Right renal pelvis (tissue), 4 donors: Measurements from ENCODE around the gene PHYHIPL. TPM values are rescaled to one million over a fixed set of nuclear protein-coding genes. Genes with fewer than 3 reads are reported as not detected.

Experiments used
- DNase-seq, 4 donors: peaks; one replicate each; pipeline ENCODE4 v3.0.0-alpha.2; 2013; ENCODE audit warnings: low read depth in 4 of 4, low spot score in 3 of 4, missing footprints in 1 of 4
- polyA plus RNA-seq, 4 donors: library from polyadenylated mRNA; unstranded; fragments of 120-200 nt; gene quantifications; one replicate each; pipeline ENCODE4 v1.2.1, GENCODE V29; 2013; ENCODE audit not compliant: insufficient read length in 4 of 4

PHYHIPL gene
- polyA plus RNA-seq: 10 to 100 TPM; 16.2 to 20.0 (median 18.0) TPM

DNA sequence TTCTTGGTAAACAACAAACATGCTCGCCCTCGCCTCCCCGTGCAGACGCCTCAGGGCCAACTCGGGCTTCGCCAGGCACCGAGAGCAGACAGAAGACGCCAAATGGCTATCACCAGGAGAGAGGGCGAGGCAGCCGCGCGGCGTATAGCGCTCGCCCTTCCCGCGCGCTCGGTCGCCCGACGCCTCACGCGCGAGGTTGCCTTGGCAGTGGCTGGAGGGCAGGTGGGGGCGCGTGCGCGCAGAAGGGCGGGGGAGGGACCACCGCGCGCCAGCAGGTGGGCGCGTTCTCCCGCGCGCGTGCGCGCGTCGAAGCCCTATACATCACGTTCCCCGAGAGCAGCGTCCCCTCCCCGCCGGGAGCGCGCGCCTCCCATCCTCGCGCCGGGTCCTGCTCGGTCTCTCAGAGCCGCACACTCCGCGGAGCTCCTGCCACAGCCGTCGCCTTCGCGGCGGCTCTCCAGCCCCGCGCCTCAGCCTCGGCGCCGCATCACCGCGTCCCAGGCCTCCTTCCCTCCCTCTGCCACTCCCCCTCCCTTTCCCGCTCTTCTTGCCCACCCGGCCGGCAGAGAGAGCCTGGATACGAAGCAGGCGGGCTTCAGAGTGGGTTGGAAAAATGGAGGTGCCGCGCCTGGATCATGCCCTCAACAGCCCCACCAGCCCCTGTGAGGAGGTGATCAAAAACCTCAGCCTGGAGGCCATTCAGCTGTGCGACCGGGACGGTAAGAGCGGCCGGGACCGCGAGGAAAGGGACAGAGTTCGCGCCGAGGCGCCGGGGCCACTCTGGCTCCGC lies at the start of gene PHYHIPL:
Gene PHYHIPL, plus strand, starts transcription at position 403 of the 790 bp plus-strand sequence. Its CDS starts 211 bp downstream, at position 614.
- DNase-seq: peak in 3 of 4 donors; percentile 7 to 19 (median 18)

DNA sequence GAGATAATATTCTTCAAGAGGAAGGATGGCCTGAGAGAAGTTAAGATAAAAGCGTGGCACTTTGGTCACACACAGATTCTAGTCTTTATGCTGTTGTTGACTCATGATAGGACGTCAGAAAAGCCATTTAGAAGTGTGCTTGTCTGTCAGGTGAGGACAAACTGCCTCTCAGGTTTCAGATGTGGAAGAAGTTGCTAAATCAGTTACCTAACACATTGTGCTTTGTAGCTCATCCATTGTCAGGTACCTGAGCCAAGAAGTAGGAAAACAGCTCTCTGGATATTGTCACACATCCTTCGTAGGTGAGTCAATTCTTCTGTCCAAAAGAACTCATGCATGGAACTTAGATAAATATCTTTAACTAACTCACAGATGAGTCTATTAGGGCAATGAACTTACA lies 49.5 kb upstream of the PHYHIPL start:
- no peak for DNase-seq

DNA sequence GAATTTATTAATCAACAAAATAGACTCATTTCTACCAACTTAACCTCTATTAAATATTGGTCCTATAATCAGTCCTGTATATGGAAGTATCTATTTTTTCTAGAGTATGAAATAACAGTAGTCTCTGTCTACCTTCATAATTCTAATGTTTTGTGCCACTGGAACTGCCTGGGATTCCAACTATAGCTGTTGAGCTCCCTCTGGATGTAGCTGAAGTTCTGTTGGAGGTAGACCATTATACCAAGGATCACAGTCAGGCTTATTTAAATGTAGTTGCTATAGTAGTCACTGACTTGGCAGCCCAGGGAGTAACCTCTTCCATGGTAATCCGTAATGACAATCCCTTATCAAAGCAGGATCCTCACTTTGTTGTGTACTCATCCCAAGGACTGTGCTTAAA lies 48.5 kb upstream of the PHYHIPL start:
- no peak for DNase-seq

DNA sequence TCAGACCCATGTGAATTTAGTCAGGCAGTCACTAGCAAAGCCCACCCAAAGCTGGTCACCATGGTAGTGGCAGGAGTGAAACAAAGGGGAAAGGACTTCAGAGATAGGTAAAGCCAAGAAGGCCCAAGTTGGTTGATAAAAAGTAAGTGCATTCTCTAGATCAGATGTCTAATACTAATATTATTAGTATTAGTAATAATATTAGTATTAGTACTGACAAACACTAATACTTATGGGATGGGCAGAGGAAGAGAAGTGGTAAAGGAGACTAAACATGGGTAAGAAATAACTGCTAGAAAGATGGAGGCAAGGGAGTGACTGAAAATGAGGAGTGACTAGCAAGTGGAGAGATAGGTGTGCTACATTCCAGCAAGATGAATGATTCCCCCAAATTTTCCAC lies 46.6 kb upstream of the PHYHIPL start:
- no peak for DNase-seq

DNA sequence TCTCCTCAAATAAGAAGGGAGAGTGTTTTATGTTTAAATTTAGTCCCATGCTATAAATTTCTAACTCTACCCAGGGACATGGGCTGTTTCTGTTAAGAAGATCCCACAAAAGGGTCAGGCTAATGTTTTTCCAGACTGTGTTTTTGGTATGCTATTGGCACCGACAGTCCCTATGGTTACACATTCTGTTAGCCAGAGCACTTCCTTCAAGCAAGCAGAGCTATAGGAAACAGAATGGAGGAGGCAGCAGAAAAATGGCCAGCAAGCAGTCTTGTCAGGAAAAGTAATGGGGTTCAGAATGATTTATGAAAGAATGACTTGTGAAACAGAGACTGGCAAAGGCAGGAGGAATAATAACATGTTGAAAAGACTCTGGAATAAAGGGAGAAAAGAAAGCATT lies 44.8 kb upstream of the PHYHIPL start:
- DNase-seq: no peak

DNA sequence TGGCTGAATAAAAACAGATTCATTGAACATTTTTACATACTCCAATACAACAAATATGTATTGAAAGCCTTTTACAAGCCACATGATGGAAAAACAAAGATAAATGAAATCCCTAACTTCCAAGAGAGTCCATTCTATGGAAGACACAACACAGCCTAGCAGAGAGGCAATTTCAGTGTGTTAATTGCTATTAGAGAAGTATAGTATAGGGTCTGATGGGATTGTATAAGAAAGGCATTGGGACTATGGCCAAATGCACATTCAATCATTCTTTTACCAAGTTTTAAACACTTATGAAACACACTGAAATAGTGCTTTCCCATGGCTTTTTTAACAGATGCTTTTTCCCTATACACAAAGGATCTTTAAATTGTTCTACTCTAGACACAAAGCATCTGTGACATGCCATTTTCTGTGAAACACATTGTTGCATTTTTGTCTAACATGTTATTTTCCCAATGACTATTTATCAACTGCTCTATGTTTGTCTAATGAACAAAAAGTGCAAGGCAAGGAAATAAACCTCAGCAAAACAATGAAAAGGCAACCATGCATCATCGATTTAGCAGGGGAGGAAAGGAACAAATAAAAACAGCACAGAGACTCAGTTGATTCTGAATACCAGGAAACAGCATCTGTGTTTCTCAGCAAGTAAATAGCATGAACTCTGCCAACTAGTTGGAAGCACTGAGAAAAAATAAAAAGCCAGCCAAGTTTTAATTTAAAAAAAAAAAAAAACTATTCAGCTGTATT lies 42.4 kb upstream of the PHYHIPL start:
- no peak for DNase-seq

DNA sequence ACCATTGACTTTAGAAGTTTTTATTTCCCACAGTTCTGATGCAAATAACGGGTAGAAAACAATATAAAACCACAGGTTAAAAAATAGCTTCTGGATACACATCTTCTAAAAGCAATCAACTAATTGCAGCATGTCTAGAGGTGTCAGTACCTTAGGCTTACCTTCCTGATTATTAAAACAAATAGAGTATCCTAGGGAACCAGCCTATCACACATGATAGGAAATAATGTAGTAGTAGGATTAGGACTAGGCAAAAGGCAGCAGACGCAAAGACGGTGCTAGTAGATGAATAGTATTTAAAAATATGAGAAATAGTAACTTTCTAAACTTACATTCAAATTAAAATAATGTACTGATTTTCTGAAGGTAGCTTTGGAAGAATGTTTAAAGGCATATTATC lies 41.7 kb upstream of the PHYHIPL start:
- DNase-seq: no peak

DNA sequence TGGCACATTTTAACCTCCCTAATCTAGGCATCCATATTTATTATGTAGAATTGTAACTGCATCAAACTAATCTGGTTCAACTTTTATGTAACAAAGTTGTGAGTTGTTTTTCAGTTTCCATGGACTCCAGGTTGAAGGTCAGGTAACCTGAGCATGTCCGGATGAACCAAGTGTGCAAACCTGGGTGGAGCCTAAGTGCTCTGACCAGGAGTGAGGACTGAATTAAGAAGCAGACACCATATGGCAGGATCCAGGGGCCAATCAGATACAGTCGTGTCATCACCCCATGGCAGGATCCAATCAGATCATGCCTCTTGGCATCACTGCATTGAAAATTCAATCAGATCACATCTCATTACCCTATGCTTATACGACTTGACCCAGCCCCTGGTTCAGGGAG lies 41.2 kb upstream of the PHYHIPL start:
- DNase-seq: no peak

DNA sequence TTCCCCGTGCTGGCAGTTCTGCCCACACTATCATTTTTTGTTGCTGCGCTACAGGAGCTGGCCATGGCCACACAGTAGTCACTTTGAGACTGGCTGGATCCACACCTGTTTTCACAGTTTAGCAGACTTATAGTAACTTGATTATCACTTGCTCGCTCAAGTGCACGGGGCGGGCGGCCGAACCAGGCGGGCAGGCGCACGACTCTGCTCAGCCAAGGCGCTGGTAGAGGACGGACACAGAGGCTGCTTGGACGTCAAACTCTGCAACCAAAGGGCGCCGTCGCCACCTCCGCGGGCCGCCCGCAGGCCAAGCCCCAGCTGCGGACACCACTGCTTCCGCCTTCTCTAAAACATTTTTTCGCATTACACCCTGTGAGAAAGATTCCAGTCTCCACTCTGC lies 38.4 kb upstream of the PHYHIPL start:
- no peak for DNase-seq

DNA sequence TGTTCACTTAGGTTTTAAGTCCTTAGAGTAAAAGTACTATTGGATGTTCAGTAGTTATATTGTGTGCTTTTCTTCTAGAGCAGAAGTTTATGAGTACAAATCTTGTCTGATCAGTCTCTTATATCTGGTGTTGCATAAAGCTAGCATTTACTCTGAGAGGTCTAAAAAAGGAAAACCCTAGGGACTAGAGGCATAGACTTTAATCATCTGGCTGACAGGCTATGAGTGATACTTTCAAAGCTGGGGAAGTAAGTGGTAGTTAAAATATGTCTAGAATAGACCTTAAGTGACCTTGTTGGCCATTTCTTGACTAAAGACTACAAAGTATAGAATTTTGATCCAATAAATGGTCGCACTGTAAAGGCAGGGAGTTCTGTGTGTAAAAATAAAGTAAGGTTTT lies 32.9 kb upstream of the PHYHIPL start:
- no peak for DNase-seq

DNA sequence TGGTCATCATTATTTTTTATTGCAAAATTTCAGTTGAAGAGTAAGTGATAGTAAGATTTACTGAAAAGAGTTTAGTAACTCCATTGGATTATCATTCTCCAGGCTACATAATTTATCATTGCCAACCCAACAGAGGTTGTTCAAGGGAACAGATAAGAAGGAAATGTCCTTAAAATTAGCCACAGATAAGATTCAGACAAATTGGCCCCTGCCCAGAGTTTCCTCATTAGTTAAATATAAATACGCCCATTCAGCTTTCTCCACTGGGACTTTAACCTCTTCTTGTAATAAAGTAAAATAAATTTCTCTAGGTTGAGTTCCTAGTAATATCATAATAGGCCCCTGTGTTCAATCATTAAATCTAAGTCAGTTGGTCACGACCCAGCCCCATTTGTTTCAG lies 27.7 kb upstream of the PHYHIPL start:
- DNase-seq: no peak

DNA sequence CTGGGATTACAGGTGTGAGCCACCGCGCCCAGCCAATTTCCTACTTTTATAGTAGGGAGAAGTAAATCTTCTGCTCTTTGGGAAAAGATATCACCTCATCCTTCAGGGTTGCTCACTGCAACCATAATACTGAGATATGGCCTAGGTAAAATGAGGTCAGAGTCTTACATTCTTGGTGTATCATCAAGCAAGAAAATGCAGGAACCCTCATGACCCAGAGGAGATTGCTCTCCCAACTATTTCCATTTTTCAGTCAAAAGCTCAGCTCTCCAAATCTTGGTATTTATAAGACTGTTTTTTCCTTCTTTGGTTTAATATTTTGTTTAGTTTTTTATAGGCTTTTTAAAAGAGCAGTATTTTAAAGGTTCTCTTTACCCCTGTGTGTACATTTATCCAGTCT lies 20.9 kb upstream of the PHYHIPL start:
- DNase-seq: no peak

DNA sequence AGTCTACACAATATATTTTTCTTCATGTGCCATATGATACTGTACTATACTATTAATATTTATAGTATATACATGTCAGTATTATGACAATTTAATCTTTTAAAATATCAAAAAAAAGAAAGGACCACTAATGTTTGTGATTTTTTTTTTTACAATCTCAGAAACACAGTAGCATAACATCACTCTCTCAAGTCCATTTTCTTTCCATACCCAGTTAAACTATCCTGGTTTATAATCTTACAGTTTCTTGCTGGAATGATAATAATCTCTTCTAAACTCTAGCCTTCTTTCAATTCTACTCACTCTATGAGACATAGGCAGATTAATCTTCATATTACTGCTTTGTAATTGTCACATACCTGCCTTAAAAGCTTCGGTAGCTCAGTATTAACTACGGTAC lies 8.9 kb upstream of the PHYHIPL start:
- DNase-seq: no peak

DNA sequence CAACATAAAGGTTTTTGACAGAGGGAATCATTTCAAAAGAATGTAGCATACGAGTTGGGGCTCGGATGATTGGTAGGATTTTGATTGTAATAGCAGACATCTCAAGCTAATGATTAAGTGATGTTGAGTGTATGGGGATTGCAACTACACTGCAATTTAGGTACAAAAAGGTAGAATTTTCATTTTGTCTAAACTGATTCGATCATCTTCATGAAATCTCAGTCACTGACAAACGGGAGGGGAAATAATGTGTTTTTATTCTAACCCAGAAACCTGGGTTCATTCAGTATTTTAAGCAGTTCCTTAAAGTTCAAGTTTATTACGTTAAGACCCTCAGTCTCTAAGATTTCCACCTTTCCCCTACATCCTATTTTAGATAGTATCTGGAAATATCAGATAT lies 3.9 kb upstream of the PHYHIPL start:
- DNase-seq: no peak

DNA sequence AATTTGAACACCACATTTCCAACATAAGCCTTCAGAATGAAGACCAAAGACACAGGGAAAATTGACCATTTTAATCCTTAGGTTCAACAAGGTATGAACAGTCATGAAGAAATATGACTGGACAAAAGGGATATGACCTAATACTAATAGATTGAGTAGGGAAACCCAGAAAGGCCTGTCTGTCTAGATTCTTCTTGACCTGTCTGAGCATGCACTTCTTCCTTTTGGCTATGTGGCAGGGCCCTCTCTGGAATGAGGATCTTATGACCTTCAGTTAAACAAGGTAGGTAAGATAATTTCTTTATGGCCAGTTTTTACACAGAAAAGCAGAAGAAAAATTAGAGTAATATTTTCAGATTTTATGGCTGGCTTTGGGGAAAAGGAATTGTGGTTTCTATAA lies 3.0 kb upstream of the PHYHIPL start:
- DNase-seq: no peak

DNA sequence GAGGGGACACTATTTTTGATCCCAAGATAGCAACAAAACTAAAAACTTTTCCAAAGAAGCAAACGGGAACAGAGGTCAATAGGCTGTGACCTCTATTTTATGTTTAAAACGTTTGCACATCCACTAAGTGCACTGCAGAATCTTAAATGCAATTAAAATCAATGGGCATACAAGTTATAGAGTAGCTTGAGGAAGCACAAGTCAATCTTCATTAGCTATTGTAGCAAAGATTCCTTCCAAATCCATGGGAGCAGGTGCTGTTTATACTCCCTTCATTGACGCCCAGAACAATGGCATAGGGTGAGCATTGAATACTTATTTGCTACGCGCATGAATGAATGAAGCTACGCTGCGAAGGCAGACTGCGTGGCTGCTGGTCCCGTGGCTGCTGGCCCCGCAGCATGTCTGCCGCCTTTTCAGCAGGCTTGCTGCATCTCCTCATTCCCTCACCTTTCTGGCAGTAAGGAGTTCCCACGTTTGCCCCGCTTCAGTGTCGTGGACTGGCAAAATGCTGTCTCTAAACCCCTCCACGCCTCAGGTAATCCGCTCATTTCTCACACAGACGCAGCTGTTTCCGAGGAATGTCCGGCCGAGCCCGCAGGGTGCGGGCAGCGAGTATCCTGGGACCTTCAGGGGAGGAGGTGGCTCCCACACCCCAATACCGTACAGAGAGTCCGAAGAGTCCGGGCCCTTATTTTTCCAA lies 754 bp upstream of the PHYHIPL start:
- DNase-seq: peak in 1 of 4 donors; percentile 23

DNA sequence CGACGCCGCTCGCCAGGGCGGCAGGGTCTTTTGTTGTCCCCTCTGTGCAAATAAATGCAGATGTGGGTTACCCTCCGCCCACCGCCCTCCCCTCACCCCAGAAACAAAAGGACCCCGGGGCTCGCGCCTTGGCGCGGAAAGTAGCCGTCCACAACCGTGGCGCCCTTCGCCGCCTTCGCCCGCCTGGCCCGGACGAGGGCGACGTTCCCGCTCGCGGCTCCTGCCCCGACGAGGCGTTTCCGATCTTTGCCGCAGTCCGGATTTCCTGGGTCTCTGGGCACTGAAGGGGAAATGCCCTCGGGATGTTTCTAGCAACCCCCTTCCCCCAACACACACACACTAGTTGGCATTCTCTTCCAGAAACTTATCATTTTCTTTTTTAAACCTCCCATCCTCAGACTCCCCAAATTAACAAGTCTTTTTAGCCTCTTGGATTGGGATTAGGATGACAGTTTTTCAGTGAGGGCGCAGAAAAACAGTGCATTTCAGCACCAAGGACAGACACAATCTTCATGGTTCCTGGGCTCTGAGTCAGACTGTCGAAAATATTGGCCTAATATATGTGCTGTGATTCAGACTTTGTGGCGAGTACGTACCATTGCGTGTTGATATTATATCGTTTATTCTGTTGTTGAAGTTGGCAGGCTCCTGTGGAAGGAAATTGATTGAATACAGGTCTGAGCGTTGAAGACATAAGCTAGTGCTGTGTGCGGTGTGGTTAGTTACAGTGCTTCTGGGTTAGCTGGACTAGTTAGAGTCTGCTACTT lies 771 bp downstream of the PHYHIPL start:
- DNase-seq: peak; percentile 57 to 70 (median 62)

DNA sequence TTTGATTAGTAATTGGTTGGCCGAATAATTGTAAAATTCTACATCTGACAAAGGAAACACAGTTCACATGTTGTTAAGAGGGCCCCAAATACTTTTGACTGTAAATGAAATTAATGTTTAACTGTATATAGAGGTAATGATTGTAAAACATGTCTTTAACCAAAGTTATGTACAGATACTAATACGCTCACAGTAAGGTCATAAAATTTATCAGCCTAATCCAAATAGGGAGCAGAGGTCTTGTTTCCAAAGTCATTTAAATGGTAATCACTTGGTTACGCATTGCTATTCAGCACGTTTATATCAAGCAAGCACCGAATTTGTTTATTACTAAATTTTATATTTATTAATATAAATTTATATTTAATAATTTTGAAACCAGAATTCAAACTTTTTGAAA lies 1.4 kb downstream of the PHYHIPL start:
- no peak for DNase-seq

DNA sequence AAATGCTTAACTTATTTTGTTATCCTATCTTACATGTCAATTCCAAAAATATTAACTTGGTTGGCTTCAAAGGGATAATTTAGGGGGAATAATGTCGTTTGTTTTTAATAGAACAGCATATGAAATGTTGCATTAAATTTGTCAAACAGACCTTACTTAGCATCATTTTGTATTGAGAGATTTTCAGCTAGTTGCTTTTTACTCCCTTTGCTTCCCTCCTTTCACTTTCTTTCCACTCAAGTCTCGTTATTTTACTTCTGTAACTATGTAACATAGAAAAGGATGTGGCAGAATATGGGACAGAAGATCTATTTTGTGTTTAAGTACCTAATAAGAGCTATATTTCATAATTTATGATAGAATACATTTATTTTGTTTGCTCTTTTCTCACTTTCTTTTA lies 2.6 kb downstream of the PHYHIPL start:
- no peak for DNase-seq

DNA sequence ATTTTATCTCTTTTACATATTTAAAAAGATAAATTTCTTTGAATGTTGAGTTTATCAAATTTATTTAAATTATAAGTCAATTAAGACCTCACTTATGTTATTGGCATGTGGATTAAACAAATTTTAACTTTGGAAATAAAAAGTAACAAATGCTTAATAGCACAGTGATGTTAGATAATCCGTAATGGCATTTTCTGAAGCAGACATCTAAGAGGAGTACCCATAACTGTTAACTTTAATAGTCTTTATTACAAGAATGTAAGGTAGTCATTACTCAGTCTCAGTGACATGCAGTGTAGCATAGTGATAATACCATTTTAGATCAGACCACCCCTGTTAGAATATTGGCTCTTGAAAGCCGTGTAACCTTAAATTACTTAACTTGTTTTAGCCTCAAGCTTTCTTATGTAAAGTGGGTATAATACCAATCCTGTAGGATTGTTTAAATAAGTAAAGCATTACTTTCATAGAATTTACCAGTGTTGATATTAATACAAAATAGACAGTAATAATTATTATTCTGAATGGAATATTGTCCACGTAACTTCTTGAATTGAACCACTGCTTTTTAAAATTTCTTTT lies 4.3 kb downstream of the PHYHIPL start:
- DNase-seq: no peak
